Activated T-helper 9 cell treated with anti-CD3 and anti-CD28 coated beads, Interleukin-2, amount 50 U/mL, for 16 hours (primary cell): ENCODE measurements around the gene SYT10.
"Not testable (repeated sequence)": the region's sequence is repeated elsewhere in the genome, so short reads cannot be mapped to it uniquely, and the experiment has no call there.

ENCODE experiments used
- DNase-seq: peaks from one replicate; pipeline ENCODE4 v3.0.0-alpha.2; 2020; ENCODE audit warnings: low read depth

SYT10 gene

GRCh38 chr12:33331961-33332398 lies 107.6 kb downstream of the SYT10 start:
- not testable (repeated sequence) for DNase-seq

DNA sequence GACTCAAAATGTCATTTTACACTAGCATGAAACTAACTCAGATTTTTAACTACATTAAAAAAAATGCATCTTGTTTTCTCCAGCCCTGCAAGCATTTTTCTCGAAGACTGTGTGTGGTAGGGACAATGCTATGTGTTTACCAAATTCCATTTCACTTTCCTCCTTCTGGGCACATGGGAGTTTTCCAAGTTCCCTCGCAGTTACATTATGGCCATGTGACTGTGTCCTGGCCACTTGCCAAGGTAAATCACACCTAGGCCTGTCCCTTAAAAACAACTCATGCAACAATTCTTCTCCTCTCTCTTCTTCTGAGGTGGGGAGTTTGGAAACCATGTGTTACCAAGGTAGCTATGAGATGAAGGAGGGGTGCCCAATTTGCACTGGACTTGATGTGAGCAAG lies 108.7 kb downstream of the SYT10 start:
- DNase-seq, result no peak
